ENCODE measurements around the gene EP400.
"Not testable (repeated sequence)": the region's sequence is repeated elsewhere in the genome, so short reads cannot be mapped to it uniquely, and the experiment has no call there.

EP400 gene

DNA sequence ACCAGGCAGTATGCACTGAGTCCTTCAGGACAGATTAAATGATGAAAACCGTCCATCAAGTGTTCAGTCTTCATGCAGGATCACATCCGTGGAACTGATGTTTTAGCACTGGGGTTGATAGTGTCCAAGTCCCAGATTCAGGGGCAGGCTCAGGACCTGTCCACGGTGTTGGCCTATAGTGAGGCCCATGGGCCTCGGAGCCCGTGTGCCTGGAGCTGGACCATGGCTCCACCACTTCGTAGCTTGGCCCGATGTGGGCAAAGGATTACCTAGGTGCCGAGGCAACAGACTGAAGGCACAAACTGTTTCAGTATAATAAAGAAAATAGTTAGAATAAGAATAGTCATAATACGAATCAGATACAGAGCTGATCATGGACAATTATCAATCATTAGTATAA is 152.6 kb downstream of the EP400 start:
- DNase-seq: no peak

DNA sequence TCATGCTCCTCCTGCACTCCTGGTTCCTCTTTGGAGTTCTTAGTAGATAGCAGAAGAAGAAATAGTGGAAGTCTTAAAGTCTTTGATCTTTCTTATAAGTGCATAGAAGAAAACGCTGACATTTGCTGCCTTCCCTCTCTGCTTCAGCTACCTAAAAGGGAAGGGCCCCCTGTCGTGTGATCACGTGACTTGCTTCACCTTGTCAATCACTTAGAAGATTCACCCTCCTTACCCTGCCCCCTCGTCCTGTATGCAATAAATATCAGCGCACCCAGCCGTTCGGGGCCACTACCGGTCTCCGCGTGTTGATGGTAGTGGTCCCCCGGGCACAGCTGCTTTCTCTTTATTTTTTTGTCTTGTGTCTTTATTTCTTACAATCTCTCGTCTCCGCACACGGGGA is 153.3 kb downstream of the EP400 start:
- not testable (repeated sequence) for DNase-seq

DNA sequence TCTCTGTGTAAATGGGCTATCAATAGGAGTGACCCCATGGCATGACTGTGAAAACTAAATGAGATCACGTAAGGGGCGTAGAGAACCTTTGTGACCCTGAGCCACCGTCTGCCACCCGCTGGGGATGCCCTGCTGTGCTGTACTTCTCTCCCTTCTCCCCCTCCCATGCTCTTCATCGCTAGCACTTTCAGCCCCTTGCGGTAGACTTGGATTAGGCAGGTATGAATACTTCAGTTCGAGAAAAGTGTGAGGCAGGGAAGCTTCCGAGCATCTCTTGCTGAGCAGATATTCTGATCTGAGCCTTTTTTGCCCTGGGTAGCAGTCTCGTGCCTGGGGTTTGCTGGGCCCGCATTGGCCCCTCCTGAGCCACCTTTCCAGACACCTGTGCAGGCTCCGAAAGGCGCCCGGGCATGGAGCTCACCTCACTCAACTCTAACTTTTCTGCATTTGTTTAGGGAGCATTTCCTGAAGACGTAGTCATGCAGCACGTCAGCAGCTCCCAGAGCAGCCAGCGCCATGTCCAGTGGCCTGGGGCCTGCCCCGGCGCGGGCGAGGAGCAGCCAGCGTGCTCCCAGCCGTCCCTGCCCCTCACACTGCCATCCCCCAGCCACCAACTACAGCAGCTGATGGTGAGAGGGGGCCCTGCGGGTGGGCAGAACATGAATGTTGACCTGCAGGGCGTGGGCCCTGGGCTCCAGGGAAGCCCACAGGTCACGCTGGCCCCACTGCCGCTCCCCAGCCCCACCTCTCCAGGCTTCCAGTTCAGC is 154.0 kb downstream of the EP400 start:
- no peak for DNase-seq

DNA sequence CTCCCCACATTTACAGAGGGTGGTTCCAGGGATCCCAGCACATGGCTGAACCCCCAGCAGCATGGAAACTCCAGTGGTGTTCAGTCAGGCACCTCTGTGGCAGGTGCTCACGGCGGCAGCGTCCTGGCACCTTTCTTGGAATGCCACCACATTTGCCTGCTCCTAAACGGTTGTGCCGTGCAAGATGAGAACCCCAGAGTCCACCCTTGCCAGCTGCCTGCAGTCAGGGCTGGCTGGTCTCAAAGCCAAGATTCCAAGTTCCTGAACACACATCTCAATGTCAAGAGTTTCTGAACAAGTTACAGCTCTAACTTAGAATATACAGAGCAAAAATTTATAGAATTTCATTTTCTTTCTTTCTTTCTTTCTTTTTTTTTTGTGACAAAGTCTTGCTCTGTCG is 155.7 kb downstream of the EP400 start:
- DNase-seq: no peak

DNA sequence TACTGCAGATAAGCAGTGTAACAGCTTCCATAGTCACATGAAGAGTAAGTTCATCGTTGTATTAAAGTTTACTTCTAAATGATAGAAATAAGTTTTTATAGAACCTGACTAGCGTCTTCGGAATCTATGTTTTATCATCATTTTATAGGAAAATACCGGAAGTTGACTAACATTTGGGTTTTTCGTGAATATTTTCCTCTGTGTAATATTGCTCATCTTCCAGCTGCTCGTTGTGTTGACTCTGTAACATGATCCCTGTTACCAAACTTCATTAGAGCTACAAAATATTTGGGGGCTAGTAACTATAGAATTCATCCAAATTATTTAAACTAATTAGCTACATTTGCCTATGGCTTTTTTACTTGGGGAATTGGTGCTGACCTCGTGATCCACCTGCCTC is 157.2 kb downstream of the EP400 start:
- DNase-seq: no peak

DNA sequence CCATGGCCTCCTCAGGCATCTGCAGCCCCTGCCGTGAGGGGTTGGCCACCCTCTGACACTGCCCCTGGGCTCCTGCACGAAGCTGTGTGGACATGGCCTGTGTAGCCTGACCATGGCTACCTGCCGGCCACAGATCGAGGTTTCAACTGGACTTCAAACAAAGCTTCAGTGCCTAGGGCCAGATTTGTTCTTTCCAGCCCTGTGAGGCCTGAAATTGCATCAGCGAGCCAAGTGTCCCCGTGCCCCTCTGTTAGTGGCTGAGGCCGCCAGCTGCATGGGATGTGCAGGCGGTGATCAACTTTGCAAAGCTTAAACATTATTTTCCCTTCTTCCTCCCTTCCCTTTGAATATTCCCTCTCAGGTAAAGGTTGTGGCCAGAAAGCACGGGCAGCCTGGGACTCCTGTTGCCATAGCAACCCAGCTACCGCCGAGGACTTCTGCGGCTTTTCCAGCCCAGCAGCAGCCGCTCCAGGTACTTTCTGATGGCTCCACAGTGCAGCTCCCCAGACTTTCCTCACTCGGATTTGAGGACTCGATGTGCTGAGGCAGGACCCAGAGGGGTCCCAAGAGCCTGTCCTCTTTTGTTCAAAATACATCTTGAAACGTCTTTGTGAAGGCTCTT is 158.6 kb downstream of the EP400 start:
- DNase-seq: no peak

DNA sequence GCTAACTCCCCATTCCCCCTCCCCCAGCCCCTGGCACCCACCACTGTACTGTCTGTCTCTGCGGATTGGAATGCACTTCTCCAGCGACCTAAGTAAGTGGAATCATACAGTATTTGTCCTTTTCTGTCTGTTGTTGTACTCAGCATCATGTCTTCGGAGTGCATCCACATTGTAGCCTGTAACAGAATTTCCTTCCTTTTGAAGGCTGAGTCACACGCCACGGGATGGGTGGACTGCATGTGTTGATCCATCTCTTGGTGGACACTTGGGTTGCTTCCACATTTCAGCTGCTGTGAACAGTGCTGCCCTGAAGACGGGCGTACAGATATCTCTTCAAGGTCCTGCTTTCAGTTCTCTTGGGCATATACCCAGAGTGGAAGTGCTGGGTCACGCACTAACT is 160.0 kb downstream of the EP400 start:
- DNase-seq: no peak

DNA sequence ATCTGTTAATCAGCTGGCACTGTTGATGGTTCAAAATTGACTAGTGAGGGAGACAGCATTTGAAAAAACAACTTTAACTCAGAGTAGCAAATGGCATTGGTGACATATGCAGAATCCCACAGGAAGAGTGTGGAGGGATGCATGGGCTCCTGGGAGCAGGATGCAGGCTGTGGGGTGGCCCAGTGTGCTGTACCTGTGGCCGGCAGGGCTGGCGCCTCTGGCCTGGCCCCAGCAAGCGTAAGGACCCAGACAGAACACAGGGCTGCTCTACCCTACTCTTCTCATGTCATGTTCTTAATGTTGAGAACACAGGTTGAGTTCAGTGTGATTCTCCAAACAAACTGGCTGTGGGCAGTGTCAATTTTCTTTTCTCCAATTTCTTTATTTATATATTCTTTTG is 160.9 kb downstream of the EP400 start:
- DNase-seq: no peak

DNA sequence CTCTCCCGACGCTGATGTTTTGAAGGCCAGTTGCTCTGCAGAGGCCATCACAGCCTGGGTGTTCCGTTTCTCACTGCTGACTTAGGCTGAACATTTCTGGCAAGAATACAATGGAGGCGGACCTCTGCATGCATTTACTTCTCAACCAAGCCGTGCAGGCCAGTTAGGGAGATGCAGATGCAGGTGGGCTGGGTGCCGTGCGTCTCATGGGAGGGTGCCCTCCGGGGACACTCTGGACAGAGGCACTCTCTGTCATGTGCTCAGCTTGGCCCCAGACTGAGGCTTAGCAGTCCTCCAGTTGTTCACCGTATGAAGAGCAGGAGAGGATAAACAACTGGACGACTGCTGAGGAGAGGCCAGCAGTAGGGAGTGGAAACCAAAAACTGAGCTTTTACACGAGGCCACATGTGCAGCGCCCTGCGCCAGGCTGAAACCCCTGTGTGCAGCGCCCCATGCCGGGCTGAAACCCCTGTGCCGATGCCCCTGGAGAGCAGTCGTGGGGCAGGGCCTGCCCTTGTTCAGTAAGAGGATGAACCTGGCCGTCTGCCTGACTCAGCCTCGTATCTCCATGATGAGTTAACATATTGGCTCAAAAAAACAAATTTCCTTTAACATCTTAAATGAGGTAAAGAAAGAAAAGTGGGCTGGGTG is 162.0 kb downstream of the EP400 start:
- no peak for DNase-seq

DNA sequence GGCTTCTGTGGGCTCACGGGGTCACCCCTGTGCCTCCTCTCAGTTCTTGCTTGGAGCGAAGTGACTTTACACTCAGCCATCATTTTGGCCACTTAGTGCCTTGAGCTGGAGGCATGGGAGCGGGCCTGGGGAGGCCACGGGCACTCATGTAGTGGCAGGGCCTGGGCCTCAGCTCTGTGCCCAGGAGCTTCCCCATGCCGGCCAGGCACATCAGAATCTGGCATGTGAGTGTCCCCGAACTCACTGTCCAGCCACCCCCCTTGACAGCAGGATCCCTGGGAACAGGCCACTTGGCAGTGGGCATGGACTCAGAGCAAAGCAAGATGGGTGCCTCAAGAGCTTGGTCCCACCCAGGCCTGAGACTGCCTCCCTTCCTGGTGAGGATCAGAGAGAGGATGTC is 164.9 kb downstream of the EP400 start:
- no peak for DNase-seq

DNA sequence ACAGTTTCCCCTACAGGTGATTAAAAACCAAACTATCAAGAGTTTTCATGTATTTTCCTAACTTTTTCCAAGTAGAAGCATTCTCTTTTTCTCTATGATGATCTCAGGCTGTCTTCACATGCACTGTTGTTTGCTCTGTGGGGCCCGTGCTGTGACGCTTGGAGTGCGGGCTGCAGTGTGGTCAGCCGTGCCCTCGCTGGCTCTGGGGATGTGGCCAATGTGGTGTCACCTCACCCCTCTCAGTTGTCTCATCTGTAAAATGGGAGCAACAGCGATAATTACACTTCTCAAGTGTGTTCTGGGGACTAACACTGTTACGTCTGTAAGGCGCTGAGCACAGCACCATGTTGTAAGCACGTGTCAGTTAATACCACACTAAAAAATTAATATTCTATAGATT is 165.8 kb downstream of the EP400 start:
- DNase-seq: no peak

DNA sequence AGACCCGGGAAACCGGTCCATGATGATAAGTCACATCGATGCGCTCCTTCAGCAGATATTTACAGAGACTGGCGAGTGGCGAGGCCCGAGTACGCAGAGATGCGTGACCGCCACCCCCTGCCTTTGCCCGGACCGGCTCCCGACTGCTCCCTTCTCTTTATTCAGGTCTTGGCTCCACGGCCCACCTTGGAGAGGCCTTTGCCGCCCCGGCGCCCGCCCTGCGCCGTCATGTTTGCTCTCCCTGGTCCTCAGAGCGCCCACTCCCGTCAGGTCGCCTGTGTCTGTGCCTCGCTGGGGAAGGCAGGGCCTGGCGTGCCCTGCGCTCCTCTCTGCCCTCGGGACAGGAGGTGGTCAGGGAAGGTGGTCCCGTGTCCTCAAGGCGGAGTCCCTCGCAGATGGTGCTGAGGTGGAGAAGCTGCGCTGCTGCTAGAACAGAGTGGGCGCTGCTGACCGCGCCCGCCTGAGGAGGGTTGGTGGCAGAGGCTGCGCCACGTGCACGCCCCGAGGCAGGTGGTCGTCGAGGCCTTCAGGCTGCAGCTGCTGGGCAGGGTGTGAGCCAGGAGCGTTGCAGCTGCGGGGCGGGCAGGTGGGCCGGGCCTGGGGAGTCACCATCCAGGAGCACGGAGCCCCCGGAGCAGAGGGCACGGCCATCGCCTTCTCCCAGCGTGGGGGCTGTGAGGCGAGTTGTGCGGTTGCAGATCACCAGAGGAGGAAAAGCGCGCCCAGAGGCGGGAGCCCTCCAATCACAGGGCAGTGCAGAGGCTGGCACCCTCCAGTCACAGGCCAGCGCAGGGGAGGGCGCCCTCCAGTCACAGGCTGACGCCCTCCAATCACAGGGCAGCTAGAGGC is 167.2 kb downstream of the EP400 start:
- no peak for DNase-seq

DNA sequence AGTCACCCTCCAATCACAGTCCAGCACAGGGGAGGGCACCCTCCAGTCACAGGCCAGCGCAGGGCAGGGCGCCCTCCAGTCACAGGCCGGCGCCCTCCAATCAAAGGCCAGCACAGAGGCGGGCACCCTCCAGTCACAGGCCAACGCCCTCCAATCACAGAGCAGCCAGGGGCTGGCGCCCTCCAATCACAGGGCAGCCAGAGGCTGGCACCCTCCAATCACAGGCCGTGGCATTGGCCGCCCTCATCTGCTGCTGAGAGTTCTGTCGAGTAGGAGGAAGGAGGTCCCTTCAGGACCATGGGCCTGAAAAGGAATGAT is 167.8 kb downstream of the EP400 start:
- no peak for DNase-seq

DNA sequence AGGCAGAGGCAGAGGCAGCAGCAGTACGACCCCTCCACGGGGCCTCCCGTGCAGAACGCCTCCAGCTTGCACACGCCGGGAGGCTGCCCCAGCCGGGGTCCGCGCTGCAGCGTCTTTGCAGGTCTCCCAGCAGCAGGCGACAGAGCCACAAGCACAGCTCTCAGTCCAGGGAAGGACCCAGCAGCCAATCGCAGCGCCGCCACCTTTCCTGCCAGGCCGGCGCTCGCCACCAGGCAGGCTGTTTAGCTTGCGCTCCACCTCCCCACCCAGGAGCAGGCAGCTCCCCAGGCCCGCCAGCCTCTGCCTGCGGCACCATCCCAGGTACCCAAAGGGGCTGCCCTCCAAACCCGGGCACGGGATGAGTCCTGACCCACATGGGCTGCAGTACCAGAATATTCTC is 169.1 kb downstream of the EP400 start:
- no peak for DNase-seq

DNA sequence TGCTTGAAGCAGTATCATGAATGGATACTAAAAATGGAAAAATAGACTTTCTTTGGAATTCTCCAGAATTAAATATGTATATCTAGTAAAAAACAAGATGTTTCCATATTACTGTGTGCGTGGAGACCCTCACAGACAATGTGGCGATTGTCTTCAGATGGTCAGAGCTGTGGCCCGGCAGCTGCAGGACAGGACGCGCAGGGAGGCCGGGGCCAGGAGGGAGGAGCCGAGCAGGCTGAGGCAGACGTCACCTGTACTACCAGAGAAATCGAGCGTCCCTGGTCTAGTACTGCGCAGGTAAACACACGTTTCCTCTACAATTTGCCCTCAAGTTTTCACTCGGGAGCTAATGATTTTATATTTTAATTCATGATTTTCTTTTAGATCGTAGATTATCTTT is 171.5 kb downstream of the EP400 start:
- no peak for DNase-seq

DNA sequence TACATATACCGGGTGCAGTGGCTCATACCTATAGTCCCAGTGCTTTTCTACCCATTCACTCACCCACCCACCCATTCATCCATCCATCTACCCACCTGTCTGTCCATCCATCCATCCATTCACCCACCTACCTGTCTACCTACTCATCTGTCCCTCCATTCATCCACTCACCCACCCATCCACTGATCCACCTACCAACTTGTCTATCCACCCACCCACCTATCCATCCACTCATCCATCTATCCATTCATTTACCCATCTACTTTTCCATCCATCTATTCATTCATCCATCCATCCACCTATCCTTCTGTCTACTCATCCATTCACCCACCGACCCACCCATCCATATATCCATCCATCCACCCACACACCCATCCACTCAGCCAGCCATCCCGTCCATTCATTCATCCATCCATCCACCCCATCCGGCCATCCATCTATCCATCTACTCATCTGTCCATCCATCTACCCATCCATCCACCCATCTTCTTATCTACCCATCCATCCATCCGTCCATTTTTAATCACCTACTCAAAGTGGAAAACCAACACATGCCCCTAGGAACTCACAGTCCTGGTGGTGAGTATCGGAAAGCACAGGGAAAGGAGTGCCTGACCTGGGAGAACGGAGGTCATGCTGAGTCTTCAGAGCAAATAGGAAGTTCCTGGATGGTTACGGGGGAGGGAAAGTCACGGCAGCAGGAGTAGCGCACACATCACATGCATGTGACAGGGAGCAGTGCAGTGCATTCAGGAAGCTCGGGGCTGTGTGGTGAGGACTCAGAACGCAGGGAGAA is 174.4 kb downstream of the EP400 start:
- no peak for DNase-seq

DNA sequence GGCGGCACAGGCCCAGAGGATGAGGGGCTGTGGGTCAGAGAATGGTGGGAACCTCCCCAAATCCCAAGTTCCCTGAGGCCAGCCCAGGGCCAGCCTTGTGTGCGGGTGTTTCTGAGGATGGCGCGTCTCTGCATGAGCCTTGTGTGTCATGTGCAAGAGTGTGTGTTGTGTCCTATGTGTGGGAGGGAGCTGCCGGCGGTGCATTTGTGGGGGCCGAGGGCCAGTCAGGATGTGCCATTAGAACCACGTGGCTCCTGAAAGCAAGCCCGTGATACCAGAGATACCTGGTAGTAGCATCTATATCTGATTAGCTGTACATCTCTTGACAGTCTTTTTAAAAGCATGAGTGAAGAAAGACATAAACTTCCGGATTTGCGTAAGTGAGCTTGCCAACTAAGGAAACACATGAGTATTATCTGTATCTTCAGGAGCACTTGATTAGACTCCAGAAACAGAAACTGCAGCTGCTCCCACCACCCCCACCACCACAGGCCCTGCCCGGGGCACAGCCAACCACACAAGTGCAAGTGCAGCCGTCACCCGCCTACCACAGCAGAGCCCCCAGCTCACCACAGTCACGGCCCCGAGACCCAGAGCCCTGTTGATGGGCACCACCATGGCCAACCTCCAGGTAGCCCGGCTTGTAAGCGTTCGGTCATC is 175.2 kb downstream of the EP400 start:
- DNase-seq: no peak

DNA sequence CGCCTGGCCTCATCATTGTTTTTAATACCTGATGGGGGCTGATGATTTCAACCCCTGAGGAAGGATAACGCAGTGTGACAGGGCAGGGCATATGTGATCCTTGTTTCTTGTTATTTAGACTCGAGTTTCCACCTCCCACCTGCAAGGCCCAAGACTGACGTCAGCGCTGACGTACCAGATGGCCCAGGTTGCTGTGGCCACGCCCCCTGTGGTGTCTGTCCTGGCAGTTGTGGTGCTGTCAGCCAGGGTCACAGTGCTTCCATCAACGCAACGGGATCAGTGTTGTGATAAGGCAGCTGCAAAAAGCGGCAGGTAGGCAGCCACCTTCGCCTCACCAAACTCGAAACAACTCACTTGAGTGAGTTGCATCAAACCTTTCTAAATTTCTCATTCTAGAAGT is 176.0 kb downstream of the EP400 start:
- no peak for DNase-seq

DNA sequence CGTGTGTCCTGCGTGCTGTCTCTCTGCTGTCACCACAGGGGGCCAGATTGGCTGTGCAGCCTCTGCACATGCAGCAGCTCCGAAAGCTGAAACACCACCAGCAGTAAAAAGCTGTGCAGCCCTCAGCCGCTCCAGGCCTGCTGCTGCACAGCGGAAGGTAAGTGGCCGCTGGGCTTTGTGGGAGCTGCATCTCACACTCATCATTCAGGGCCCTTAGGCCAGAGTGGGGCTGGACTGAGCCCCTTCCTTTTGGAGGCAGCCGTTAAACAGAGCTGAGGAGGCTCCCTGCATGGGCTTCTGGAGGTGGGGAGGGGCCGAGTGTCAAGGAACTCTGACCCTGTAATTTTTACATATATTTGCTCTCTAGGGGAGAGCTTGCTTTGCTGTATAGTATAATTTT is 177.3 kb downstream of the EP400 start:
- no peak for DNase-seq

DNA sequence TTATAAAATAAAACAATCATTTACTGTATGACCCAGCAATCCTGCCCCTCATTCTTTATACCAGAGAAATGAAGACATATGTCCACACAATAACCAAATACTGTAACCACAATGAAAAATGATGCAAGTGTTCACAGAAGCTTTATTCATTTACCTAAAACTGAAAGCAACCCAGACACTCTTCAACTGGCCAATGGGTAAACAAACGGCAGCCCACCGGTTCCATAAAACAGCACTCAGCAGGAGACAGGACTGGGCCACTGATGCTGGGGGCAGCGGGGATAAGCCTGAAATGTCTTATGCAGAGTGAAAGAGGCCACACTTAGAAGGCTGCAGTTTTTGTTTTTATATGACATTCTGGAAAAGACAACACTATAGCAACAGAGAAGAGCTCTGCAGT is 179.3 kb downstream of the EP400 start:
- no peak for DNase-seq

DNA sequence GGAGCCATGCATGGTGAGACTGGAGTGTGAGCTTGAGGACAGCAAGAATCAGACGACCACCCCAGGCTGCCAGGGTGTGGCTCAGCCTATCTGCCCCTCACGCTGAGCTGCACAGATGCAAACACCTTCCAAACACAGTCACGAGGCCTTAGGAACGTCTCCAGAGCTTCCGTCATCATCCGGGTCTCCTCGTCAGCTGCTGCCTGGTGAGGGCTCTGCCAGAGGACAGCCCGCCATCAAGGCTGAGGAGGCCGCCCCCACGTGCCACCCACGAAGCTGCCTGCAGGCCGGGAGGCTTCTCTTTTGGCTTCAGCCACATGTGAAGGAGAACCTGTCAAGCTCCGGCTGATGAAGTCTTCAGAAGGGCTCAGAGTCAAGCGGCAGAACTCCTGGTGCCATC is 180.9 kb downstream of the EP400 start:
- no peak for DNase-seq

Data from amniotic stem cell (primary cell).